CD4-positive, alpha-beta T cell treated with Interleukin-15 for 1 hour (primary cell): ENCODE measurements around the gene FAM32A.

Source experiments
- DNase-seq: peaks from one replicate; pipeline ENCODE4 v3.0.0-alpha.2; 2020

The FAM32A gene

DNA sequence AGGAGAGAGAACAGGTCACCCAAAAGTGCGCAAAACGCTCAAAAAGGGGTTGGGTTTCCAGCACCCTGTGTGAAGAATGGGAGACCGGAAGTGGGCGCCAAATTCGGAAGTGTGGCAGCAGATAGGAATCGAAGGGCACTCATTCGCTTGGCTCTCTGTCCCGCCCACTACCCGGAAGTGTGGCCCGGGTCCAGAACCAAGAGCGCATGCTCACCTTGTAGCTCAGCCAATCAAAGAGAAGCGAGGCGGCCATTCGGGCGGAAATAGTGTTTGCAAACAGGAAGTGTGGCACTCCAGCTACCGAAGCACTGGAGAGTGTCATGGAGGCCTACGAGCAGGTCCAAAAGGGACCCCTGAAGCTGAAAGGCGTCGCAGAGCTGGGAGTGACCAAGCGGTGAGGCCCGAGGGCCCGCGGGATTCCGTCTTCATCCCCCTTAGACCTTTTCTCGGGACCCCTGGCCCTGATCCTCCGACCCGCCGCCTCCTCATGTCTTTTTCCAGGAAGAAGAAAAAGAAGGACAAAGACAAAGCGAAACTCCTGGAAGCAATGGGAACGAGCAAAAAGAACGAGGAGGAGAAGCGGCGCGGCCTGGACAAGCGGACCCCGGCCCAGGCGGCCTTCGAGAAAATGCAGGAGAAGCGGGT, at the start of gene FAM32A:
FAM32A (plus strand) TSS at position 288 of the 645 bp plus-strand sequence; CDS start at position 321, 33 bp downstream.
- peak; percentile 99 for DNase-seq

DNA sequence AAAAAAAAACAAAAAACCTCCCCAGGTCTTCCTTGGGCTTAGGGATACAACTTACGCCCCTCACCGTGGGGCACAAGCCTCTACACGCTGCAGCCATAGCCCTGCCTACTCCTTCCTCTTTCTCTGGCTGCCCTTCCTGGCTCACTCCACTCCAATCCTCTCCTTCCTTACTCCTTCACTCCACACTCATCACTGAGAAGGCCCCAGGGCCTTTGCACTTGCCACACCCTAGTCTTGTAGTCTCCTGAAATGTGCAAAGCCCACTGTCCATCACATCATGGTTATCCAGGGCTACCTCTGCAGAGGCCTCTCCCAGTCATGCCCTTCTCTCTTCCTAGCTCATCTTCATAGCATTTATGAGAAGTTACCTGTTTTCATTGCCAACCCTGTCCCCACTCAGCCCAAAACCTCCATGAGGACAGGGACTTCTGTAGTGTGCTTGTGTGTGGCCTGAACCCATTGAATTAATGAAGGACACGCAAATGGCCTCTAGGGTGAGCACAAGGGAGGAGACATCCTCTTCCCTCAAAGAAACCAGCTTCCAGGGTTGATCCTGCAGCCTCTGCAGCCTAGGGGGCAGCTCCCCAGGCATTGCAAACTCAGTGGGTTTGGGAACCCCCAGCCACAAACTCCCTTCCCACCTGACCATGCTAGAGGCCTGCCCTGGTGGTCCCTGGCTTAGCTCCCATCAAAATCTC, 49.6 kb upstream of the FAM32A start:
- DNase-seq = no peak

DNA sequence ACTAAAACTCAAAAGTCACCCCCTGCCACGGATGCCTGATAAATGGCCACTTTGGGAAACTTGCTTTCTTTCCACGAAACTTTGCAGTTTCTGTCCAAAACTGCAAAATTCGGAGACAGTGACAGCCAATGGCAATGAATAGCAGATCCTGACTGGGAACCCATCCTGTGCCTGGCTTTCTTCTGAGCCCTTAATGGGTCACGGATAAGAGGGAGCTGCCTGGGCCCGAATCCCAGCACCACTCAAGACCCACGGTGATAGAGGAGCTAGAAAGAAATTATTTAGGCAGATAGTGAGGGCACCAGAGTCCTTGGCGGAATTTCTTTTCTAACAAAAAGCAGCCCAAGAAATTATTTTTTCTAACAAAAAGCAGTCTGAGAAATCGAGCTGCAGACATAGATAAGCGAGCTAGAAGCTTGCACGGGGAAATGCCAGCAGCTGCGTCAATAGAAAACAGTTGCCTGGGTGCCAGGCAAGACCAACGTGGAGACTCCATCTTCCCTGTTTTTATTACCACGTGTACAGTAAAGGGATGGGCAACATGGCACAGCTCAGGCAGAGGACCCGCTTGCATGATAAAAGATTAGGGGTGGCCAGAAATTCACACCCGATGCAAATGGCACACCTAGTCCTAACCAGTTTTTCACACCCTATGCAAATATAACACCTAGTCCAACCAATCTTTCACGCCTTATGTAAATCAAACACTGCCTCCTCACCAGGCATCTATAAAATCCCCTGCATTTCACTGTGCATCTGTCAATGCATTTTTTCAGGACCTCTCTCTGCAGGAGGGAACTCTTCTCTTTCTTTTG, 48.8 kb upstream of the FAM32A start:
- no peak for DNase-seq

DNA sequence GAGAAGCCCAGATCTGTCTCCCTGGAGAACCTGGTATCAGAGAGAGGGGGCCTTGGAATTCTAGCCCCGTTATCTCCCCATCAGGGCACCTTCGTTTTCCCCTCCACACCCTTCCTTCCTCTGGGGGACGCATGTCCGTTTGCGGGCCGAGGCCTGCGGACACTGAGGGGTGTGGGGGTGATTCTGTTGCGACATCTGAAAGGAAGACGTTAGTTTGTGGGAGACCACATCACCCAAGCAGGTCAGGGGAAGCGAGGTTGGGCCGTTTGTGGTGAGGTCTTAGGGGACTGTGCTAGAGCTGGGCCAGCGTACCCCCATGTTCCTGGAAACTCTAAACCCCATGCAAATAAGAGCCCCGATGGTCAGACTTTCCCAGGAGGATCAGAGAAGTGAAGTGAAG, 45.5 kb upstream of the FAM32A start:
- peak; percentile 48 for DNase-seq

DNA sequence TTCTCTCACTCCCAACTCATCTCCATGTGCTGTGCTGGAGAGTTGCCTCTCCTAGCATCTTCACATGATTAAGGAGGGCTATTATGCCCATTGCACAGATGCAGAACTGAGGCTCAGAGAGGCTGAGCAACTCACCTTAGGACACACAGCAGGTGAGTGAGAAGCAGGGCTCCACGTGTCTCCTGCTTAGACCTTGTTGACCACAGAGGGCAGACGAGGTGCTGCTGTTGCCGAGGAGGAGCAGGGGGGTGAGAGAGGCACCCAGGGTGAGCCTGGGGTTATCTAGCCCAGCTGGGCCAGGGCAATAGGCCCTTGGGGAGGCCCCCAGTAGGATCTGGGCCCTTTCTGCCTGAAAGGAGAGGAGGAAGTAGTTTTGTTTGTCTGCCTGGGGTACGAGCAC, 44.2 kb upstream of the FAM32A start:
- DNase-seq = peak; percentile 79

DNA sequence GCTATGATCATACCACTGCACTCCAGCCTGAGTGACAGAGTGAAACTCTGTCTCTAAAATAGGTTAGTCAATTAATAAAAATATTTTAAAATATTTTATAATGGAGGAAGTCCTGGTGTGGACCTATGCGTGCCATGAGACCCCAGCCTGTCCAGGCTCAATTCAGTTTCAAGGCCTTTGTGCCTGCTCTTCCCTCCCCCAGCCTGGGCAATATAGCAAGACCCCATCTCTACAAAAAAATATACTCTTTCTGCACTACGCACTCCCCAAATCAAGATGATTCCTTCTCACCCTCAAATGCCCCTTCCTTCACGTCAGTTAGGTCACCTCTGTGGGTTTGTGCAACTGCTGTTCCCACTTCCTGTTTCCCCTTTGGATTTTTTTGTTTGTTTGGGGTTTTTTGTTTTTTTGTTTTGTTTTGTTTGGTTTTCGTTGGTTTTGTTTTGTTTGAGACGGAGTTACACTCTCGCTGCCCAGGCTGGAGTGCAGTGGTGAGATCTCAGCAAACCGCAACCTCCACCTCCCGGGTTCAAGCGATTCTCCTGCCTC, 43.1 kb upstream of the FAM32A start:
- DNase-seq = no peak

DNA sequence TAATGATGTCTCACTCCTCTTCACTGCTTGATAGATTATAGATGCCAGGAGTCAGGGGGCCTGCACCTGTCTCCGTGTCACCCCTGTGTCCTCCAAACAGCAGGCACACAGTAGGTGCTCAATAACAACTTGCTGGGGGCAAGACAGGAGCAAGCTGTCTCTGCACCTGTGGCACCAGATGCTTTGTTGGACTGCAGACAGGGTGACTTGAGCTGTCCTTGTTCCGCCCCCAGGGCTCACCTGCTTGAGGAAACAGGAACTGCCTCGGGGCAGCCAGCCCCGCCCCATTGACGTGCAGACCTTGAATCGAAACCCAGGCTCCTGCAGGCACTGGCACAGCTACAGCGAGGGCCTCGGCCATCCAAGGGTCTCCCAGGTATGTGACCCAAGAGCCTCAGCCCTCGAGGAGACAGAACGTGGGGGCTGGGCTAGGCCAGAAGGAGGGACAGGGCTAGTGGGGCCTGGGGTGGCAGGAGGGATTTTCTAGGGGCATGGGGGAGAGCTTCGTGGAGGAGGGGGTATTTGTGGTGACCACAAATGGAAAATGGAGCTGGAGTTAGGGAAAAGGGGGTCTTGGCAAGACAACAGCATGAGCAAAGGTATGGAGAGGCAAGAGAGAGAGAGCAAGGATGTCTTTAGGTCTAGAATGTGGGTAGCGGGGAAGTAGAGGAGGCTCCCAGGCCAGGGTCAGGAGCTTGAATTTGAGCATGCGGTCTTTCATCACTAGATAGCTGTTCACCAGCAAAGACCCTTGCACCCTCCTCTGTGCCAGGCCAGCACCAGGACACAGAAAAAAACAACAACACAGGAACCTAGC, 41.6 kb upstream of the FAM32A start, which contains the start of gene HSH2D:
HSH2D (plus strand) TSS at position 287 of the 817 bp plus-strand sequence. CDS start 5,066 bp downstream, outside the sequence.
- DNase-seq = peak; percentile 91

DNA sequence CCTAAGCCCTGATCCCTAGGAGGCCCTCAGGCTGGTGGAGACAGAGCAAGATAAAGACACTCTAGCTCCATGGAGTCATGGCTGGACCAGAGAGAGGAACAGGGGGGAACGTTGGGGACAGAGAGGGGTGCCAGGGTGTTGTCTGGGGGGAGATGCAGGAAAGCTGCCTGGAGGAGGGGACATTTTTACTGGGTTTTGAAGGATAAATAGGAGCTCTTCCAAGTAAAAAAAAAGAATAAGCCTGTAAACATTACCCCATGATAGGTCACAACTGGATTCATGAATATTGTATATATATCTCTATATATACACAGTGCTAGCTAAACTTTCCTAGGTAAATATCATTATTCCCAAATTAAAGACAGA, 41.0 kb upstream of the FAM32A start:
- no peak for DNase-seq

DNA sequence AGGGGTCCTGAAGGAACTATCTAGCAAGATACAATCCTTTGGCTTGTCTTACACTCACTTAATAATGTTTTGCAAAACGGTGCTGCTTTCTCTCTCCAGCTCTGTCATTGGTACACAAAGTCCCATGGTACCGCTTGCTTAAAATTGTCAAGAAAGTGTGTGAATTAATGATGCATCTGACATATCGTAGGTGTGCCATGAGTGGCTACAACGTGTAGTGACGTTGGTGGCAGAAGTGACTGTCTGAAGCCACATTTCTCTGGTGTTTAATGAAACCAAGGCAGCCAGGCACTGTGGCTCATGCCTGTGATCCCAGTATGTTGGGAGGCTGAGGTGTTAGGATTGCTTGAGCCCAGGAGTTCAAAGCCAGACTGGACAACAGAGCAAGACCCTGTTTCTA, 39.1 kb upstream of the FAM32A start:
- DNase-seq = no peak

DNA sequence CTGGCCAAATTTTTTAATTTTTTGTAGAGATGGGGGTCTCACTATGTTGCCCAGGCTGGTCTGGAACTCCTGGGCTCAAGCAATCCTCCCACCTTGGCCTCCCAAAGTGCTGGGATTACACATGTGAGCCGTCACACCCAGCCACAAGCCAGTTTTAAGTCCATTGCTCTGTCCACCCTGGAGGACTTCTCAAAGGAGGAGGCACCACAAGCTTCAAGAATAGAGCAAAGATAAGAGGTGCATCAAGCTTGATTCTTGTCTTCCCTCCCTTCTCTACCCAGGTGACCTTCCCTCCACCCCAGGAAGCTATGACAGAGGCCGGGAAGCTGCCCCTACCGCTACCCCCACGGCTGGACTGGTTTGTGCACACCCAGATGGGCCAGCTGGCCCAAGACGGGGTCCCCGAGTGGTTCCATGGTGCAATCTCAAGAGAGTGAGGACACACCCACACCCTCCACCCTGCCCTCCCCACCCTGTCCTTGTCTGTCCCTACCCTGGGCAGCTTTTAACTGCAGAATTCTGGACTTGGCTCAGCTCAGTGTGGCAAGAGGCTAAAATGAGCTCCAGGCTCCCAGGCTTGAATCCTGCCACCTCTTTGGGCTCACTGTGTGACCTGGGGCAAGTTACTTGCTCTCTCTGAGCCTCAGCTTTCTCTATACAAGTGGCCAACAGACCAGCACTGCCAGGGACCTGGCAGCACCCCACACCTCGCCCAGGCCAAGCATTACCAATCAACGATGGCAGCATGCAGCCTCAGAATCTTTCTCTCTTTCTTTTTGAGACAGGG, 36.6 kb upstream of the FAM32A start:
- no peak for DNase-seq

DNA sequence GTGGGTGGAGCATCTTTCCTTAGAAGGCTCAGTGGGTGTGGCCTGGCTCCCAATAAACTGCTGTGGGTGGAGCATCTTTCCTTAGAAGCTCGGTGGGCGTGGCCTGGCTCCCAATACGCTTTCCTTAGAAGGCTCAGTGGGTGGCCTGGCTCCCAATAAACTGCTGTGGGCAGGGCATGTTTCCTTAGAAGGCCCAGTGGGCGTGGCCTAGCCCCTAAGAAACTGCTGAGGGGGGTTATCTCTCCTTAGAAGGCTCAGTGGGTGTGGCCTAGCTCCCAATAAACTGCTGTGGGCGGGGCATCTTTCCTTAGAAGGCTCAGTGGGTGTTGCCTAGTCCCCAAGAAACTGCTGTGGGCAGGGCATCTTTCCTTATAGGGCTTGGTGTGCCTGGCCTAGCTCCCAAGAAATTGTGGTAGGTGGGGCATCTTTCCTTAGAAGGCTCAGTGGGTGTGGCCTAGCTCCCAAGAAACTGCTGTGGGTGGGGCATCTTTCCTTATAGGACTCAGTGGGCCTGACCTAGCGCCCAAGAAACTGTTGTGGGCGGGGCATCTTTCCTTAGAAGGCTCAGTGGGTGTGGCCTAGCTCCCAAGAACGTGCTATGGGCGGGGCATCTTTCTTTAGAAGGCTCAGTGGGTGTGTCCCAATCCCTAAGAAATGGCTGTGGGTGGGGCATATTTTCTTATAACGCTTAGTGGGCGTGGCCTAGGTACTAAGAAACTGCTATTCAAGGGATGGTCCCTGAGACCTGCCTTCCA, 31.5 kb upstream of the FAM32A start:
- no peak for DNase-seq

DNA sequence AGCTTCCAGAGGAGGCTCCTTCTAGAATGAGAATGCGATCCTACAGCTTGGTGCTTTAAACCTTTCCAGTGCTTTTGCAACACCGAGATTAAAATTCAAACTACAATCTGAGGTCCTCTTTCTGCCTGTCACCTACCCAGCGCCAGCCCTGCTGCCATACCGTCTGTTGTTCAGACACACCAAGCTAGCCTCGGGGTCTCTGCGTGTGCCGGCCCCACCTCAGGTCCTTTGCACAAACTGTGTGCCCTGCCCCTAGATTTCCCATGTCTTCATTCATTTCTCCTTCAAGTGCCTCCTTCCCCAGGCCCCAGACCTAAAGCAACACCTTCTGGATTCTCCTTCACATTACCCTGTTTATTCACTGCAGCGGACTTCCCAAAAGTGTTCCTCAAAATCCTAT, 30.7 kb upstream of the FAM32A start:
- no peak for DNase-seq

DNA sequence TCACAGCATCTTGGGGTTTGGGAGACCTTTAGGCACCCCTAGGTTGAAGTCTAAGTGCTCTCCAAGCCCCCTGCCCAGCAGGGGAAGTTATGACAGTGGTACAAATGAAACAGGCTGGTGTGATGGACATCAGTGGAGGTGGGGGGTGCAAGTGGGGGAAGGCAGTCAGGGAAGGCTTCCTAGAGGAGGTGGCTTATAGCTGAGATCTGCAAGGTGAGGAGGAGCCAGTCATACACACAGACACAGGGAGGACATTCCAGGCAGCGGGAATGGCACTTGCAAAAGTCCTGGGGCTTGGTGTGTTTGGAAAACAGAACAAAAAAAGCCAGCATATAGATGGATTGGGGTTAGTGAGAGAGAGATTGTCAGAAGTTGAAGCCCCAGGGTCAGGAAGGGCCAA, 30.1 kb upstream of the FAM32A start:
- no peak for DNase-seq

DNA sequence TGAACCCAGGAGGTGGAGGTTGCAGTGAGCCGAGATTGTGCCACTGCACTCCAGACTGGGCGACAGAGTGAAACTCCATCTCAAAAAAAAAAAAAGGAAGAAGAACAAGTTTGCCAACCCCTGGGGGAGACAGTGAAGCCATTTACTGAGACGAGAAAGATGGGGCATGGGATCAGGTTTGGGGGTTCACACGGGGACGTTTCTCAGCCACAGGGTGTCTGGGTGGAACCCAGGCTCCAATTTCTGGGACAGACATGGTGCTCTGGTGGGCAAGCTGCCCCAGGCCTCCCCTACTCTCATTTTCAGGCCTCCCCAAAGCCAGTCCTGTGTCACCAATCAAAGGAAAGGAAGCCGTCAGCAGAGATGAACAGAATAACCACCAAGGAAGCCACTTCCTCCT, 28.3 kb upstream of the FAM32A start:
- no peak for DNase-seq

DNA sequence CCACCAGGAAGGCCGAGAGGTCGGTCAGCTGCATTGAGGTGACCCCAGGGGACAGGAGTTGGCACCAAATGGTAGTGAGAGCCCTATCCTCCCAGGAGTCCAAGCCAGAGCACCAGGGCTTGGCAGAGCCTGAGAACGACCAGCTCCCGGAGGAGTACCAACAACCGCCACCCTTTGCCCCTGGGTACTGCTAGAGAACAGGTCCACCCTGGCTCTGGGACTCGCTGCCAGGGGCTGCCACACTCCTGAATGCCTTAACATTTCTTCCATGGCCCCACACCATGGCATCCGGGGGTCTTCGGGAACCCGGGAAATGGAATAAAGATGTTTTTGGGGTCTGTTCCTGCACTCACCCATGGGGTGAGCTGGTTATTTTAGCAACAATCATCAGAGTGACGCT, 27.6 kb upstream of the FAM32A start:
- no peak for DNase-seq

DNA sequence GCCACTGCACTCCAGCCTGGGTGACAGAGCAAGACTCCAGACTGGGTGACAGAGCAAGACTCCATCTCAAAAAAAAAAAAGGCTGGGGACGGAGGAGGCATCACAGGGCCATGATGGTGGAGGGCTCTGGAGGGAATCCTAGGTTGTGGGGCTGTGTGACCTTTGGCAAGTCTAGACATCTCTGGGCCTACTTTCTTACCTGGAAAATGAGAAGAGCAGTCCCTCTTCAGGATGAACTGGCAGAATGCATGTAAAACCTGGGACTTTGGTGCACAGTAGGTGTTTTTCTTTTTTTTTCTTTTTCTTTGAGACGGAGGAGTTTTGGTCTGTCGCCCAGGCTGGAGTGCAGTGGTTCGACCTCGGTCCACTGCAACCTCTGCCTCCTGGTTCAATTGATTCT, 25.6 kb upstream of the FAM32A start:
- DNase-seq = no peak

DNA sequence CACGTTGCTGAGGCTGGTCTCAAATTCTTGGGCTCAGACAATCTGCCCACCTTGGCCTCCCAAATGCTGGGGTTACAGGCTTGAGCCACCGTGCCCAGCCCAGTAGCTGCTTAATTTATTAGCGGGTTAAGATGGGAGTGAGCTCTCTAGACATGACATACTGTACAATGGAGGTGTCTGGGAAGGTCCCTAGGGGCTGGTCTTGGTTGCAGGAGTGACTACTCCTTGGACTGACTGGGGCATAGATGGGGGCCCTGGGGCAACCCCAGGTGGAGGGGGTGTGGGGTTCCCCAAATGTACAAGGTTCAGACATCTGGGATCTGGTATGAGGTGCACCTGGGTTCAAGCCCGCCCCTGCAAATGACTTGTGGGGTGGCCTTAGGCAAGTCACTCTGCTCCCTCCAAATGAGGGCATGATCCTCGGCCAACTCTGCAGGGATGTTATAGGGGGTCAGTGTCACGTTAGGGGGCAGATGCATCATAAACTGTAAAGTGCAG, 24.7 kb upstream of the FAM32A start:
- DNase-seq = no peak

DNA sequence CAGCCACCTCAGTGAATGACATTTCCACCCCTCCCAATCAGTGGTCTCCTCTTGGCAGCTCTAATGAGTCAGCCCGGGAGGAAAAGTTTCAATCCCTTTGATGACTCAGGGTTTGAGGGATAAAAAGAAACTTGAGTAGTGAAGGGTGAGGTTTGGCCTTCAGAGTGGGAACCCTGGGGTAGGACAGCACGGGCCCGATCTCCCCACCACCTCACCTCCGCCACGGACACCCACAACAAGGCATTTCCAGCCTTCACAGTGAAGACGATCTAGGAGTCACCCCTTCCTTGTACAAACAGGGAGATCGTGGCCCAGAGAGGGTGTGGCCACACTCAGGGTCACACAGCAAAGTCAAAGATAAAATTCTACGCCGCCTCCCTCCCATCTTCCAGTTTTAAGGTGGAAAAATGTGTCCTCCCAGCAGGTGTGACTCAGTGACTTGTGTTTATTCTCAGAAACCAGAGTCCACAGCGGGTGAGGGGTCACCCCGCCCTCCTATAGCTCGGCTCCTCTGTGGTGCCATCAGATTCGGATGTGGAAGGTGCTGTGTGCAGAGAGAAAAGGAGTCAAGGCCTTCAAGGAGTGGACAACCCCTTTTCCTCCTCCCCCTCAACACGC, 24.2 kb upstream of the FAM32A start:
- DNase-seq = no peak

DNA sequence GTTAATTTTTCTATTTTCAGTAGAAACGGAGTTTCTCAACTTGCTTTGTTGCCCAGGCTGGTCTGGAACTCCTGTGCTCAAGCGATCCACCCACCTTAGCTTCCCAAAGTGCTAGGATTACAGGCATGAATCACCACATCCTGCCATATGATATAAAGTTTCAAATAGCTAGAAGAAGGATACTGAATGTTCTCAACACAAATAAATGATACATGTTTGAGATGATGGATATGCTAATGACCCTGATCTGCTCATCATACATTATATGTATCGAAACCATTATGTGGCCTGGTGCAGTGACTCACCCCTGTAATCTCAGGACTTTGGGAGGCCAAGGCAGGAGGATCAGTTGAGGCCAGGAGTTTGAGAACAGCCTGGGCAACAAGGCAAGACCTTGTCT, 23.4 kb upstream of the FAM32A start:
- no peak for DNase-seq

DNA sequence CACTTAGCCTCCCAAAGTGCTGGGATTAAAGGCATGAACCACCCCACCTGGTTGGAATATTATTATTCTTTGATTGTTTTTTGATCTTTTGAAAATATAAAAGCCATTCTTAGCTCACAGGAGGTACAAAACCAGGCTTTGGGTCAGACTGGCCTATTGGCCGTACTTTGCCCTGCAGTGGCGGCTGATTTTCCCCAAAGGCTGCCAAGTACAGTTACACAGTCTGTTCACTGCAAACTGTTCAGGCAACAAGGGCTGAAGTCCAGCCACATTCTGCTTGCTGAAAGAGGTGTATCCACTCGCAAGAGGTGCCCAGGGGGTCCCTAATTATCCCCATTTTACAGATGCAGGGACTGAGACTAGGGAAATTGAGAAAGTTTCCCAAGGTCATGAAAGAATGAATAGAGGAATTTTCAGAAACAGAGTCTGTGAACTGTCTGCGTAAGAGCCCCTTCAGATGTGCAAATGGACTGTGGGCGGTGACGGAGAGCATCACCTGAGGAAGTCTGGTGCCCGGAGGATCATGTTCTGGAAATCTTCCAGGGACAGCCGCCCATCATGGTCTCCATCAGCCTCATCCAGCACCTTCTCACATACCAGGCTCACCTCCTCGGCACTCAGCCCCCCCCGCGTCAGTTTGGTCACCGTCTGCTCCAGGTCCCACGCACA, 20.9 kb upstream of the FAM32A start:
- DNase-seq = no peak
